Motor neuron (in vitro differentiated cells): ENCODE data around the gene IGF2BP2. TPM values are rescaled to one million over a fixed set of nuclear protein-coding genes. Genes with fewer than 3 reads are reported as not detected.
"Not testable (repeated sequence)": the region's sequence is repeated elsewhere in the genome, so short reads cannot be mapped to it uniquely, and the experiment has no call there.

ENCODE experiments used
- ATAC-seq, 8 experiments: fragments of 200-7000 bp; cut with Tn5 transposase; replicated peaks in 6 of 8; 2 replicates each; pipeline ENCODE4 v1.8.0; 2021; ENCODE audit warnings: mild to moderate bottlenecking in 8 of 8, moderate library complexity in 8 of 8
- H3K27ac ChIP-seq, 2 donors: fragments of 250-450 bp; sonication (Bioruptor Pico); 2 replicates each; pipeline ENCODE4 v1.9.0; 2021; ENCODE audit warnings: antibody characterized with exemption in 2 of 2, mild to moderate bottlenecking in 2 of 2, moderate library complexity in 1 of 2
- H3K4me1 ChIP-seq, 2 donors: fragments of 250-450 bp; sonication (Bioruptor Pico); replicated peaks in 1 of 2; 2 replicates each; pipeline ENCODE4 v1.6.1; 2021; ENCODE audit warnings: antibody characterized with exemption in 2 of 2, mild to moderate bottlenecking in 2 of 2, moderate library complexity in 1 of 2
- H3K4me3 ChIP-seq, 5 donors: fragments of 250-450 bp; sonication (Bioruptor Pico); 2 replicates each; pipeline ENCODE4 v1.9.0; 2021; ENCODE audit warnings: antibody characterized with exemption in 5 of 5, mild to moderate bottlenecking in 5 of 5, moderate library complexity in 4 of 5
- WGBS, 10 experiments: fragments of 450-650 bp; shearing (Covaris generic); methylation state at CpG; one replicate each; pipeline ENCODE4 v1.0.0; 2022; 5-methylcytosine and 5-hydroxymethylcytosine counted together
- in situ Hi-C, 9 experiments: fragments of 400-800 bp; cut with MboI; loops; one replicate each; pipeline ENCODE4 v1.15.0; 2021; ENCODE audit warnings: low sequenced_read_pairs in 9 of 9, low pct_unique_long_range_greater_than_20kb in 2 of 9; ENCODE audit not compliant: unreplicated experiment in 9 of 9
- total RNA-seq, 8 experiments: library from RNA; unstranded; fragments of 300-600 nt; gene quantifications; 2 replicates each; pipeline versions ENCODE4 v1.2.3 to v1.2.4, GENCODE V29; 2022

IGF2BP2 gene
- total RNA-seq, 8 experiments from 2014 or later = 25.9 to 78.2 (median 48.3) TPM

GRCh38 chr3:185696039-185696438 lies 128.8 kb downstream of the IGF2BP2 start:
- Histone ChIP-seq H3K4me3 (no peak overlapping the region), H3K4me1 (peaks cover 0 to 5% of the 10 kb centered on the region in 2 donors), H3K27ac (no peak overlapping the region)
- peak in 1 of 8 experiments; percentile 31 for ATAC-seq
- in situ Hi-C loops = no loop called here
- 40 to 100% (median 84%) methylated on average over 1 to 6 of the region's 6 CpGs for WGBS, 10 experiments

- H3K27ac ChIP-seq = no peak overlapping the region
- WGBS, 10 experiments = 67 to 100% (median 89%) methylated on average over 1 to 4 of the region's 4 CpGs
- peak in 4 of 8 experiments; percentile 5 to 93 (median 59) for ATAC-seq
- H3K4me3 ChIP-seq = no peak overlapping the region
- in situ Hi-C loops = no loop called here
- peaks cover 0 to 5% of the 10 kb centered on the region in 2 donors for H3K4me1 ChIP-seq
These were observed 130.7 kb downstream of the IGF2BP2 start for GRCh38 chr3:185693985-185694653.

GRCh38 chr3:185691622-185692021 lies 133.2 kb downstream of the IGF2BP2 start:
- Histone ChIP-seq H3K27ac (no peak overlapping the region), H3K4me3 (no peak overlapping the region), H3K4me1 (no peaks in the 10 kb centered on the region)
- ATAC-seq = no peak
- WGBS, 10 experiments = 83 to 100% (median 100%) methylated on average over 1 to 2 of the region's 2 CpGs; no CpG with 5 or more reads in 4 of the 10 experiments
- in situ Hi-C loops = no loop called here

- in situ Hi-C loops = no loop called here
- 20 to 100% (median 96%) methylated on average over 1 to 6 of the region's 6 CpGs; no CpG with 5 or more reads in 1 of the 10 experiments for WGBS, 10 experiments
- no peak overlapping the region for H3K27ac ChIP-seq
- ATAC-seq = no peak
- H3K4me3 ChIP-seq = no peak overlapping the region
- no peaks in the 10 kb centered on the region for H3K4me1 ChIP-seq
These were observed 137.5 kb downstream of the IGF2BP2 start for GRCh38 chr3:185687271-185687878.

- no peak for ATAC-seq
- in situ Hi-C loops = no loop called here
- Histone ChIP-seq H3K27ac (no peak overlapping the region), H3K4me3 (no peak overlapping the region), H3K4me1 (no peaks in the 10 kb centered on the region)
- 86 to 100% (median 96%) methylated on average over 1 to 9 of the region's 9 CpGs for WGBS, 10 experiments
These were observed 139.4 kb downstream of the IGF2BP2 start for GRCh38 chr3:185685231-185686035.

- Histone ChIP-seq H3K4me3 (no peak overlapping the region), H3K4me1 (no peaks in the 10 kb centered on the region), H3K27ac (no peak overlapping the region)
- 16 to 100% (median 90%) methylated on average over 1 to 4 of the region's 4 CpGs; no CpG with 5 or more reads in 1 of the 10 experiments for WGBS, 10 experiments
- ATAC-seq = no peak
- in situ Hi-C loops = no loop called here
These were observed 144.6 kb downstream of the IGF2BP2 start for GRCh38 chr3:185680231-185680630.

- WGBS, 10 experiments = 83 to 100% (median 96%) methylated on average over 1 of the region's 1 CpG; no CpG with 5 or more reads in 2 of the 10 experiments
- H3K27ac ChIP-seq = no peak overlapping the region
- H3K4me3 ChIP-seq = no peak overlapping the region
- no peak for ATAC-seq
- no peaks in the 10 kb centered on the region for H3K4me1 ChIP-seq
- in situ Hi-C loops = no loop called here
These were observed 146.8 kb downstream of the IGF2BP2 start for GRCh38 chr3:185678027-185678426.

GRCh38 chr3:185677146-185677829 lies 147.6 kb downstream of the IGF2BP2 start:
- ATAC-seq = peak in 7 of 8 experiments; percentile 34 to 99 (median 83)
- Histone ChIP-seq H3K27ac (no peak overlapping the region), H3K4me1 (no peaks in the 10 kb centered on the region), H3K4me3 (no peak overlapping the region)
- WGBS, 10 experiments = 100% methylated on average over 1 of the region's 1 CpG; no CpG with 5 or more reads in 5 of the 10 experiments
- in situ Hi-C loops = no loop called here

- no peak overlapping the region for H3K4me3 ChIP-seq
- ATAC-seq = no peak
- in situ Hi-C loops = loop anchor here in 3 of 9 experiments (25.0 kb wide), 1 partner anchor 245 kb away; no protein-coding TSS in a partner anchor
These were observed 157.3 kb downstream of the IGF2BP2 start for GRCh38 chr3:185667574-185667973.

GRCh38 chr3:185663929-185664328 lies 160.9 kb downstream of the IGF2BP2 start:
- in situ Hi-C loops = loop anchor here in 3 of 9 experiments (25.0 kb wide), 1 partner anchor 248 kb away; no protein-coding TSS in a partner anchor
- WGBS, 10 experiments = 85 to 100% (median 100%) methylated on average over 1 to 5 of the region's 5 CpGs; no CpG with 5 or more reads in 5 of the 10 experiments
- ATAC-seq = no peak
- no peak overlapping the region for H3K27ac ChIP-seq
- H3K4me1 ChIP-seq = no peaks in the 10 kb centered on the region
- H3K4me3 ChIP-seq = no peak overlapping the region

More at GRCh38 chr3:185667574-185667973, 157.3 kb downstream of the IGF2BP2 start:
- no peaks in the 10 kb centered on the region for H3K4me1 ChIP-seq
- no peak overlapping the region for H3K27ac ChIP-seq
- WGBS, 10 experiments = 81 to 100% (median 100%) methylated on average over 1 to 4 of the region's 4 CpGs

- Histone ChIP-seq H3K27ac (no peak overlapping the region), H3K4me1 (no peaks in the 10 kb centered on the region), H3K4me3 (no peak overlapping the region)
- in situ Hi-C loops = loop anchor here in 3 of 9 experiments (25.0 kb wide), 1 partner anchor 251 kb away; no protein-coding TSS in a partner anchor
- no peak for ATAC-seq
- 80 to 100% (median 100%) methylated on average over 1 to 4 of the region's 4 CpGs; no CpG with 5 or more reads in 5 of the 10 experiments for WGBS, 10 experiments
These were observed 163.1 kb downstream of the IGF2BP2 start for GRCh38 chr3:185661772-185662171.

GRCh38 chr3:185661296-185661695 lies 163.5 kb downstream of the IGF2BP2 start:
- WGBS, 10 experiments = 92 to 100% (median 100%) methylated on average over 1 to 6 of the region's 10 CpGs; no CpG with 5 or more reads in 2 of the 10 experiments
- not testable (repeated sequence) for H3K4me1 ChIP-seq, H3K4me3 ChIP-seq, ATAC-seq, H3K27ac ChIP-seq
- in situ Hi-C loops = loop anchor here in 3 of 9 experiments (25.0 kb wide), 1 partner anchor 251 kb away; no protein-coding TSS in a partner anchor
